Ascending aorta (tissue), 2 donors: ENCODE data around the gene NEURL1. TPM values are rescaled to one million over a fixed set of nuclear protein-coding genes. Genes with fewer than 3 reads are reported as not detected.

Experiments used
- DNase-seq, 2 donors: peaks; one replicate each; pipeline ENCODE4 v3.0.0-alpha.2; 2019; ENCODE audit warnings: low spot score in 2 of 2
- H3K27ac ChIP-seq, 2 donors: fragments of 200-600 bp; sonication (generic); one replicate each; pipeline ENCODE4 v1.5.1; 2016 to 2017; ENCODE audit warnings: mild to moderate bottlenecking in 1 of 2
- H3K27me3 ChIP-seq: fragments of 200-600 bp; sonication (generic); one replicate; pipeline ENCODE4 v1.5.1; 2017
- H3K36me3 ChIP-seq, 2 donors: fragments of 200-600 bp; sonication (generic); one replicate each; pipeline ENCODE4 v1.5.1; 2016
- H3K4me1 ChIP-seq, 2 donors: fragments of 200-600 bp; sonication (generic); one replicate each; pipeline ENCODE4 v1.5.1; 2016 to 2017; ENCODE audit warnings: mild to moderate bottlenecking in 1 of 2
- H3K4me3 ChIP-seq, 2 donors: fragments of 200-600 bp; sonication (generic); one replicate each; pipeline ENCODE4 v1.5.1; 2016 to 2017; ENCODE audit warnings: mild to moderate bottlenecking in 1 of 2
- H3K9me3 ChIP-seq, 2 donors: fragments of 200-600 bp; sonication (generic); one replicate each; pipeline ENCODE4 v1.5.1; 2016
- intact Hi-C: fragments of 100-400 bp; cut with DNase I; formaldehyde crosslinking; loops from one replicate; pipeline ENCODE4 v1.15.1; 2023
- total RNA-seq: library from RNA; depleted of rRNA; stranded (reverse); fragments of >200 nt; gene quantifications from one replicate; pipeline ENCODE4 v1.1.0, GENCODE V29; 2016
- TF ChIP-seq, protein P1 (sequence below), 3 experiments: fragments of 200-600 bp in 2 of 3; fragments of 450-650 bp in 1 of 3; sonication (generic) in 2 of 3; IDR thresholded peaks; one replicate each; pipeline ENCODE4 v1.5.1; 2016 to 2019; ENCODE audit warnings: antibody characterized with exemption in 3 of 3, mild to moderate bottlenecking in 1 of 3, moderate library complexity in 1 of 3

Gene NEURL1
- total RNA-seq, 1 donor from 2014 or later, result not detected

DNA sequence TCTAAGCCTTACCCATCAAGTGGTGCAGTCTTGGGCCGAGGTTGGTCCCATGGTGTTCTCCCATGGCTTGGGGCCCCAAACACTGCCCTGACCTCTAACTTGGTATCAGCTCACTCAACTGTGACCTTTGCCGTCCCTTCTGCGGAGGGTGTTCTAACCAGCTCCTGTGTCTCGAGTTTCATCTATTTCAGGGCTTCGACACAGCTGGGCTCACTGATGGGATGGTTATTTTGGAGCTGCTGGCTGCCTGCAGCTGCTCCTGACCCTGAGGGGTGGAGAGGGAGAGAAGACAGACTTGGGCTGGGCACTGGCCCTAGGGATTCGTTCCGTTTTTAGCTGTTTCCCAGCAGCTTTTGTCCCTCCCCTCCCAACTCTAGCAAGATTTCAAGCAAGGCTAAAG lies 86.9 kb downstream of the NEURL1 start:
- intact Hi-C loops, result no loop called here
- H3K9me3 ChIP-seq, result no peaks in the 10 kb centered on the region
- H3K4me3 ChIP-seq, result no peak overlapping the region
- no peak overlapping the region for H3K27ac ChIP-seq
- H3K4me1 ChIP-seq, result no peaks in the 10 kb centered on the region
- no peaks in the 10 kb centered on the region for H3K27me3 ChIP-seq
- H3K36me3 ChIP-seq, result no peaks in the 10 kb centered on the region
- TF ChIP-seq, protein P1, sequence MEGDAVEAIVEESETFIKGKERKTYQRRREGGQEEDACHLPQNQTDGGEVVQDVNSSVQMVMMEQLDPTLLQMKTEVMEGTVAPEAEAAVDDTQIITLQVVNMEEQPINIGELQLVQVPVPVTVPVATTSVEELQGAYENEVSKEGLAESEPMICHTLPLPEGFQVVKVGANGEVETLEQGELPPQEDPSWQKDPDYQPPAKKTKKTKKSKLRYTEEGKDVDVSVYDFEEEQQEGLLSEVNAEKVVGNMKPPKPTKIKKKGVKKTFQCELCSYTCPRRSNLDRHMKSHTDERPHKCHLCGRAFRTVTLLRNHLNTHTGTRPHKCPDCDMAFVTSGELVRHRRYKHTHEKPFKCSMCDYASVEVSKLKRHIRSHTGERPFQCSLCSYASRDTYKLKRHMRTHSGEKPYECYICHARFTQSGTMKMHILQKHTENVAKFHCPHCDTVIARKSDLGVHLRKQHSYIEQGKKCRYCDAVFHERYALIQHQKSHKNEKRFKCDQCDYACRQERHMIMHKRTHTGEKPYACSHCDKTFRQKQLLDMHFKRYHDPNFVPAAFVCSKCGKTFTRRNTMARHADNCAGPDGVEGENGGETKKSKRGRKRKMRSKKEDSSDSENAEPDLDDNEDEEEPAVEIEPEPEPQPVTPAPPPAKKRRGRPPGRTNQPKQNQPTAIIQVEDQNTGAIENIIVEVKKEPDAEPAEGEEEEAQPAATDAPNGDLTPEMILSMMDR (IDR thresholded peaks at IDR 0.05), result no peak
- DNase-seq, result no peak

DNA sequence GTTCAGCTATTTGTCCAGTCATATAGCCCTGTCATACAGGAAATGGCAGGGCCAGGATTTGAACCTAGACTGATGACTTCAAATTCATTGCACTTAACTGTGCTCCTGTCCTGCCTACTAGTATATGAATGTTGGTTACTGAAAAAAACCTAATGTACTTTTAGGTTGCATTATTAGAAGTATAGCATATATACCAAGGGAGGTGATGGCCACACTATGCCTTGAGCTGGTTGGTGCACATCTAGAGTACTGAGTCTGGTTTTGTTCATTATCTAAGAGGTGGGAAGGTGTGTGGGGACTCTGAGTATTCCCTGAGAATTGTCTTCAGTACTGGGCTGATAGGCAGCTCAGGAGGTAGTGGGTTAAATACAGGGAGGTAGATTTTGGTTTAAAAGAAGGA lies 88.0 kb downstream of the NEURL1 start:
- TF ChIP-seq, protein P1 (IDR thresholded peaks at IDR 0.05), result no peak
- Histone ChIP-seq H3K4me1 (no peaks in the 10 kb centered on the region), H3K36me3 (no peaks in the 10 kb centered on the region), H3K4me3 (no peak overlapping the region), H3K9me3 (no peaks in the 10 kb centered on the region), H3K27ac (no peak overlapping the region), H3K27me3 (no peaks in the 10 kb centered on the region)
- intact Hi-C loops, result no loop called here
- DNase-seq, result no peak

DNA sequence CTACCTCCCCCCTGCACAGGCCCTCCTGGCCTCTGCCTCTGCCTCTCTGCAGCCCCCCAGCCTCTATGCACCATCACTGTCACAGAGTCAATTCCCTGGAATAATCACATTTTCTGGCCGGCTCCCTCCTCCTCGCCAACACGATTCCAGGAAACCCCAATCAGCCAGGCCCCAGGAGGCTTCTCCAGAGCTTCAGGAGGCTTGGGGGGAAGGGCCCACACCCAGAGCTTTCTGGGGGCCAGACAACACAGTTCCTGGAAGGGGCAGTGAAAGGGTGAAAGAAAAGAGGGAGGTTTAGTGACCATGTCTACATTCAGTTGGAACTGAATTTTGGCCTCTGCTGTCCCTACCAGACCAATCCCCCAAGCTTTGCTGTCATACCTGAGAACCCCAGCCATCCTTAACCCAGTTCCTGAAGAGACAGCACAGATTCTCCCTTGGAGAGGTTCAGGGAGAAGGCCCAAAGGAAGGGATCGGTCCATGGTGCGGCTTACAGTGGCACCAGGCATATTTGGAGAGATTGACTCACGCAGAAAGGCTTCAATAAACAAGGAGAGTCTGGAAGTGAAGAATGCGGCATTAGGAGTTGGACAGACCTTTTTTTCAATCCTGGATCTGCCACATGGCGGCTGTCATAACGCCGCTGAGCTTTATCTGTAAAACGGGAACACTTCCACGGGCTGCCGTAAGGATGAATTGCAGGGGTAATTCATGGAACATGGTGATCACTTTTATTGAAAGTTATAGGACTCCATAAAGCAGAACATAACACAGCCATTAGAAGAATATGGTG lies 89.0 kb downstream of the NEURL1 start:
- TF ChIP-seq, protein P1 (IDR thresholded peaks at IDR 0.05), result no peak
- H3K4me1 ChIP-seq, result no peaks in the 10 kb centered on the region
- peaks cover 0 to 2% of the 10 kb centered on the region in 2 donors for H3K9me3 ChIP-seq
- no peak overlapping the region for H3K27ac ChIP-seq
- DNase-seq, result no peak
- H3K4me3 ChIP-seq, result no peak overlapping the region
- H3K36me3 ChIP-seq, result no peaks in the 10 kb centered on the region
- intact Hi-C loops, result no loop called here
- no peaks in the 10 kb centered on the region for H3K27me3 ChIP-seq

DNA sequence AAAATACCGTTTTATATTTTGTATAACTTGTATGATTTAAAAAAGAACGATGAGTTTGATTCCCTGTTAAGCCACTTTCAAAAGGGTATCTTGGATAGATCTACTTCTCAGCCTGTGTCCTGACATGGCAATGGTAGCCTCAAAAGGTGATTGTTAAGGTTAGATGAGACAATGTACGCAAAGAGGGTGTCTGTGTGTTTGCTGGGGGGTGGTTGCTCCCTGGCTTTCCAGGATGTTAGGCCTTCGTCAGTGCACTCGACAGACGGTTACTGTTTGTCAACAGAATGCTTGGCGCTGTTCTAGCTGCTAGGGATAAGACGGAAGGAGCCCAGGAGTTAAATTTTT lies 90.3 kb downstream of the NEURL1 start:
- Histone ChIP-seq H3K9me3 (peaks cover 0 to 5% of the 10 kb centered on the region in 2 donors), H3K36me3 (peaks cover 0 to 4% of the 10 kb centered on the region in 2 donors), H3K27ac (no peak overlapping the region), H3K27me3 (no peaks in the 10 kb centered on the region), H3K4me1 (no peaks in the 10 kb centered on the region), H3K4me3 (no peak overlapping the region)
- DNase-seq, result no peak
- intact Hi-C loops, result no loop called here
- TF ChIP-seq, protein P1 (IDR thresholded peaks at IDR 0.05), result no peak

DNA sequence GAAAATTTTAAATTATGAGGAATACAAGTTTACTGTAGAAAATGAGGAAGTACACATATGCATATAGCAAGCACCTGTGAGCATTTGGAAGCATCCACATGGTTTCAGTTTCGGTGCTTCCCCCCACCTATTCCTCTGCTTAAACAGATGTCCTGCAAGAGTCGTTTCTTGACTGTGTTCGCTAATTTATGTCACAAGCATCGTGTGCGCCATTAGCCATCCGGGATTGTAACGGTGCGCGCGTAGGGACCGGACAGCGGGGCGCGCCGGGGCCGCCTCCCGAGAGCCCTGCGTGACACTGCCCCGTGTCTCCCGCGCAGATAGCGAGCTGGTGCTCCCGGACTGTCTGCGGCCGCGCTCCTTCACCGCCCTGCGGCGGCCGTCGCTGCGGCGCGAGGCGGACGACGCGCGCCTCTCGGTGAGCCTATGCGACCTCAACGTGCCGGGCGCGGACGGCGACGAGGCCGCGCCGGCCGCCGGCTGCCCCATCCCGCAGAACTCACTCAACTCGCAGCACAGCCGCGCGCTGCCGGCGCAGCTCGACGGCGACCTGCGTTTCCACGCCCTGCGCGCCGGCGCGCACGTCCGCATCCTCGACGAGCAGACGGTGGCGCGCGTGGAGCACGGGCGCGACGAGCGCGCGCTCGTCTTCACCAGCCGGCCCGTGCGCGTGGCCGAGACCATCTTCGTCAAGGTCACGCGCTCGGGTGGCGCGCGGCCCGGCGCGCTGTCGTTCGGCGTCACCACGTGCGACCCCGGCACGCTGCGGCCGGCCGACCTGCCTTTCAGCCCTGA lies 90.9 kb downstream of the NEURL1 start:
- Histone ChIP-seq H3K36me3 (peaks cover 0 to 4% of the 10 kb centered on the region in 2 donors), H3K27ac (no peak overlapping the region), H3K27me3 (no peaks in the 10 kb centered on the region), H3K4me3 (peak overlapping the region; percentile 39 to 42), H3K9me3 (peaks cover 0 to 5% of the 10 kb centered on the region in 2 donors), H3K4me1 (no peaks in the 10 kb centered on the region)
- TF ChIP-seq, protein P1 (IDR thresholded peaks at IDR 0.05), result no peak
- intact Hi-C loops, result no loop called here
- no peak for DNase-seq
